WI38 (cell line): ENCODE results near the gene EEF2.

Experiments
- H3K4me3 ChIP-seq: 2 replicates; pipeline ENCODE4 v1.5.1; 2011; ENCODE audit warnings: low read depth, mild to moderate bottlenecking, control low read depth, low read length
- TF ChIP-seq, protein P1 (sequence below): IDR thresholded peaks from 2 replicates; pipeline ENCODE4 v1.5.1; 2012; ENCODE audit warnings: low read depth, mild to moderate bottlenecking, control low read depth, low read length

EEF2 gene

DNA sequence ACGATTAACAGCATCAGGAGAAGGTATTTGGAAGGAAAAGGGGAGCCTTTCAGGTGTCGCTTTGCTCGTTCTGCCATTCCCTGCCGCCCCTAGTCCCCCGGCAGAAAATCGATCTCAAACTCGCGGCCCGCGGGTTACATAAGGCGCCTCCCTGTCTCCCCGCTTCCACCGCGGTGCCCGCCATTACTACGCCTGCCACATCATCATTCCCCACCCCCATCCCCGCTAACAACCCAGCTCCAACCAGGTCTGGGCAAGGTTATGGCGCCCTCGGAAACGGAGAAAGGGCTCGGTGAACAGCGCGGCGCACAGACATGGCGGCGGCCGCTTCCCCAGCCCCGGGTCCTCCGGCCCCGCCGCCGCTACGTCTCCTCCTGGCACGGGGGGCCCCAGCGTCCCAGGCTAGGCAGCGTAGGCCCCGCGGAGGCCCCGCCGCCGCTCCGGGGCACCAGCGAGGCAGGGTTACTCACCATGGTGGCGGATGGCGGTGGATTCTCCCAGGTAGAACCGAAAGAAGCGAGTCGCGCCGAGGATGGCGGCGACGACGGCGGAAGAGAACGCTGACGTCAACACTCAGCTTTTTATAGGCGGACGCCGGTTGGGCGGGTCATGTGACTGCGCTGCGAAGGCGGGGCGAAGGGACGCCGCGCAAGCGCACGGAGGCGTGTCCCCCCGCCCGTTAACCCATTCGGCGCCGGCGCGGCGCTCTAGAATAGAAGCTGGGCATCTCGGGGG lies at the start of gene EEF2:
EEF2 (minus strand) TSS at position 556 of the 735 bp plus-strand sequence; CDS start at position 473, 83 bp downstream.
- H3K4me3 ChIP-seq: peak within 1 kb of the TSS; percentile 100
- TF ChIP-seq, protein P1, sequence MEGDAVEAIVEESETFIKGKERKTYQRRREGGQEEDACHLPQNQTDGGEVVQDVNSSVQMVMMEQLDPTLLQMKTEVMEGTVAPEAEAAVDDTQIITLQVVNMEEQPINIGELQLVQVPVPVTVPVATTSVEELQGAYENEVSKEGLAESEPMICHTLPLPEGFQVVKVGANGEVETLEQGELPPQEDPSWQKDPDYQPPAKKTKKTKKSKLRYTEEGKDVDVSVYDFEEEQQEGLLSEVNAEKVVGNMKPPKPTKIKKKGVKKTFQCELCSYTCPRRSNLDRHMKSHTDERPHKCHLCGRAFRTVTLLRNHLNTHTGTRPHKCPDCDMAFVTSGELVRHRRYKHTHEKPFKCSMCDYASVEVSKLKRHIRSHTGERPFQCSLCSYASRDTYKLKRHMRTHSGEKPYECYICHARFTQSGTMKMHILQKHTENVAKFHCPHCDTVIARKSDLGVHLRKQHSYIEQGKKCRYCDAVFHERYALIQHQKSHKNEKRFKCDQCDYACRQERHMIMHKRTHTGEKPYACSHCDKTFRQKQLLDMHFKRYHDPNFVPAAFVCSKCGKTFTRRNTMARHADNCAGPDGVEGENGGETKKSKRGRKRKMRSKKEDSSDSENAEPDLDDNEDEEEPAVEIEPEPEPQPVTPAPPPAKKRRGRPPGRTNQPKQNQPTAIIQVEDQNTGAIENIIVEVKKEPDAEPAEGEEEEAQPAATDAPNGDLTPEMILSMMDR: no peak

DNA sequence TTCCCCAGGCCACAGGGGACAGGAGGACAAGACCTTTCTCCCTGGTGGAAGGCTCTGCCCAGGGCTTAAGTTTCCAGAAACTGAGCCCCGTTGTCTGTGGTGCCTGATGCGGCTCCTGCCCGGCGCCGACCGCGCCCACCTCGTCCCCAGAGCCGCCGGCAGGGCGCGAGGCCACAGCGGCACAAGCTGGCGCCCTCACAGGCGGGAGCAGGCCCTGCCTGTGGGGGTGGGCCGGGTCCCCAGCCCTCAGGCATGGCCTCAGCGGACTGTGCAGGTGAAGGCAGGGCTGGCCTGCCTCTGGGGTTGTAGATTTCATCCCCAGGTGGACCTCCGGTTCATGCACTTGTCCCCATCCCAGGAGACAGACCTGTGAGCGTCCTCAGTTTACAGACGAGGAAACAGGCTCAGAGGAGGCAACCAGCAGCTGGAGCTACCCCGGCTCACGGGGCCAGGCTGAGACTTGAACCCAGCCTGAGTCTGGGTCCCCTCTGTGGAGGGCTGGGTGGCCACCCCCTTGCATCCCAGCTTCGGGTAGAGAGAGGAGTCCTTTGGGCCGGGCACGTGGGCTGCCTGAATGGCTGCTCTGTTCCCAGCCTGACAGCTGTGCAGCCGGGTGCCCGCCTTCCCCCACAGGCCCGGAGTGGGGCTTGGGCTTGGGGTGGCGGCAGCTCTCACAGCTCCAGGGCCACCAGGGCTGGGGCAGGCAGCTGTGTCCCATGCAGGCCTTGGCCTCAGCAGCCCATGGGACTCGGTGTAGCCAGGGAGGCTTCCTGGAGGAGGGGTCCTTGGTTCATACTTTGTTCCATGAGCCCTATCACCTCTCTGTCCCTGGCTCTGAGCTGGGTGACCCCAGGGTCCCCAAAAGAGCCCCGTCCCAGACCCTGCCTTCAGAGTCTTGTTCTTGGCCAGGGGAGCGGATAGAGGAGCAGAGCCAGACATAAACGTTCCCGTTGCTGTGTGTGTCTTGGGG lies 49.1 kb upstream of the EEF2 start:
- TF ChIP-seq, protein P1: no peak
- no peak overlapping the region for H3K4me3 ChIP-seq

DNA sequence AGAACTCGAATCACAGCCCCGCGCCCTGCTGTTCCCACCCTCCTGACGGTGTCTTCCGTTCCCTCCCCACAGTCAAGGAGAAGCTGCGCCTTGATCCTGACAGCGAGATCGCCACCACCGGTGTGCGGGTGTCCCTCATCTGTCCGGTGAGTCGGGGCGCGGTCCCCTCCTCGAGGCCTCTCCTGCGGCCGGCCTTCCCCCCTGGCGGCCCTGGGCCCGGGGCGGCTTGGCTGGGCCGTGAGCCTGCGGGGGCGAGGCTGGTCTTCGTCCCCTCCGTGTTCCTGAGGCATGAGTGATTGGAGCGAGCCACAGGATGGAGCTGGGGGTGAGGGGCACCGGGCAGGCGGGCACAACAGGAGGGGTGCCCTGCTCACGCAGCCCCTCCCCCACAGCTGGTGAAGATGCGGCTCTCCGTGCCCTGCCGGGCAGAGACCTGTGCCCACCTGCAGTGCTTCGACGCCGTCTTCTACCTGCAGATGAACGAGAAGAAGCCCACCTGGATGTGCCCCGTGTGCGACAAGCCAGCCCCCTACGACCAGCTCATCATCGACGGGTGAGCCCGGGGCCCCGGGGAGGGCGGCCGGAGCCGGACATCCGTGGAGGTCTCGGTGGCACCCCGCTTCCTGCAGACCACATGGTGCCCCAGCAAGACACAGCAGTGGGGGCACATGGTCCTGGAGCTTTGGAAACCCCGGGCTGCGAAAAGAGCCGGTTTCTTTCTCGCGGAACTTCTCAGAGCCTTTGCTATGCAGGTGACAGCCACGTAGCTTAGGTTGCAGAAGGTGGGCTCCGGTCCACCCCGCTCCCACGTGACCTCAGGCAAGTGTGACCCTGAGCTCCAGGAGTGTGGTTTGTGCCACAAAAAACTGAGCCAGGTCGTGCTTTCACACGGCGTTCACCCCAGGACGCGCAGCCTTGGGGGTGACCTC lies 48.0 kb upstream of the EEF2 start:
- TF ChIP-seq, protein P1: no peak
- H3K4me3 ChIP-seq: no peak overlapping the region

DNA sequence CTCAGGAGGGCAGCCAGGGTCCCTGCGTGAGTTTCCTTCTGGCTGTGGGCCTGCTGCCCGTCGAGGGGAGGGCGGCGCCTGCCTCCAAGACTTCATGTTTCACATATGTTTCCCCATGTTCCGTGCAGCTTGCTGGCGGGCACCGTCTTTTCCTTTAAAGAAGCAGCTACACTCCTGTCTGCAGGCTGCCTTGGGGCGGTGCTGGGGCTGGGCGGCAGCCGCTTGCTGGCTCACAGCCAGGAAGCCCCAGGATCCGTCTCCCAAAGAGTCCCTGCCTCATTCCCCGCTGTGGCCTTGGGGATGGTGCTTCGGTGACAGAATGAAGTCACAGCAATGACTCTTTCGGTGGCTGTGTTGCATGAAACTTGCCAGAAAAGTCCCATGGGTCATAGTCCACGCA lies 47.2 kb upstream of the EEF2 start:
- TF ChIP-seq, protein P1: no peak
- H3K4me3 ChIP-seq: no peak overlapping the region

DNA sequence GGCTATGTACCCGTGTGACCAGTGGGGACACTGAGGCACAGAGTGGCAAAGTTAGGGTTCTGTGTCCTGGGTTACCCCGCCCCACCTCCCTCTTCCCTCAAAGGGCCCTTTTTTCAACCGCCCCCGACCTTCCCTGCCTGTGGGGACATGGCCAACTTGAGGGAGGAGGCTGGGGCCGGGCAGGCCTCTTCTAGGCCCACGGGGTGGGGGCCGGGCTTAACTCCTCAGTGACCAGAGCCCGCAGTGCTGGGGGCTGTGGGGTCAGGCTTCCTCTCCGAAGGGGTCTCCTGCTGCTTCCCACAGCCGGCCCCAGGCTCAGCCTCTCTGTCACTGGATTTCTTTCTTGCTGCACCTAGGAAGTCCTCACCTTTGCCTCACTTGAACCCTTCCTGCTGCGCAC lies 46.2 kb upstream of the EEF2 start:
- no peak overlapping the region for H3K4me3 ChIP-seq
- TF ChIP-seq, protein P1: no peak

DNA sequence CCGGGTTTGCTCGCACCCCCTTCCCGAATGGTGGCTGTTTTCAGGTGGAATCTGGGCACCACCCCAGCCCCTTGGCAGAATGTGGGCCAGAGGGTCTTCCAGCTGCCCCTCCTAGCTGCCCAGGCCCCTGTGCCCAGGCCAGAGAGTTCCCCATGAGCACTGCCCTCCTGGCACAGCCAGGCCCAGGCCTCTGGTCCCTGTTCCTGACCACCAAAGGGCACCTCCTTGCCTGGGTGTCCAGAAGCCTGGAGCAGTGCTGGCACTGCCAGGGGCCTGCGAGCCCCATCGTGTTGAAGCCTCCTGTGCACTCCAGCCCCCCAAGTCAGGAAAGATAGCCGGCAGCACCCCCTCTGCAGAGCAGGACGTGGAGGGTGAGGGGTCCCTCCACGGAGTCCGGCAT lies 45.7 kb upstream of the EEF2 start:
- H3K4me3 ChIP-seq: no peak overlapping the region
- TF ChIP-seq, protein P1: no peak
